OCI-LY3 (cell line): ENCODE data around the gene CABP7.

Experiments
- H2AFZ ChIP-seq: fragments of 200-600, 300-600 bp; shearing (Covaris generic); 2 replicates; pipeline ENCODE4 v1.6.0; 2014; ENCODE audit warnings: antibody characterized with exemption, low read depth, low read length
- H3K27ac ChIP-seq: fragments of 200-600, 300-600 bp; sonication (generic); 2 replicates; pipeline ENCODE4 v1.5.1; 2014; ENCODE audit warnings: mild to moderate bottlenecking, low read length, moderate library complexity, mixed read lengths
- H3K27me3 ChIP-seq: fragments of 200-600, 300-600 bp; sonication (generic); 2 replicates; pipeline ENCODE4 v1.6.1; 2014; ENCODE audit warnings: low read depth, low read length, mixed read lengths
- H3K36me3 ChIP-seq: fragments of 200-600, 300-600 bp; sonication (generic); replicated peaks from 2 replicates; pipeline ENCODE3; 2014; ENCODE audit warnings: low read depth, low read length, mixed read lengths
- H3K4me1 ChIP-seq: fragments of 300-600, 200-600 bp; sonication (generic); 2 replicates; pipeline ENCODE4 v1.6.1; 2014; ENCODE audit warnings: low read length, mixed read lengths
- H3K4me2 ChIP-seq: fragments of 200-600, 300-600 bp; sonication (generic); 2 replicates; pipeline ENCODE4 v1.6.1; 2014; ENCODE audit warnings: low read length, mixed read lengths
- H3K4me3 ChIP-seq: fragments of 300-600, 200-600 bp; sonication (generic); 2 replicates; pipeline ENCODE4 v1.5.1; 2014; ENCODE audit warnings: antibody characterized with exemption, mild to moderate bottlenecking, low read length, moderate library complexity
- H3K79me2 ChIP-seq: fragments of 300-600, 200-600 bp; shearing (Covaris generic); 2 replicates; pipeline ENCODE4 v1.6.1; 2014; ENCODE audit warnings: mild to moderate bottlenecking, low read length, mixed read lengths
- H3K9ac ChIP-seq: fragments of 300-600, 200-600 bp; shearing (Covaris generic); 2 replicates; pipeline ENCODE4 v1.6.0; 2014; ENCODE audit warnings: mild to moderate bottlenecking, low read length, moderate library complexity
- H3K9me3 ChIP-seq: fragments of 200-600, 300-600 bp; shearing (Covaris generic); 2 replicates; pipeline ENCODE4 v1.6.1; 2014; ENCODE audit warnings: low read length, mixed read lengths; ENCODE audit not compliant: insufficient read depth
- H4K20me1 ChIP-seq: fragments of 200-600, 300-600 bp; sonication (generic); 2 replicates; pipeline ENCODE4 v1.6.1; 2016; ENCODE audit warnings: low read length, mixed read lengths; ENCODE audit not compliant: insufficient read depth
- EZH2phosphoT487 ChIP-seq: fragments of 200-600 bp; shearing (Covaris generic); IDR thresholded peaks from 2 replicates; pipeline ENCODE4 v1.6.1; 2018; ENCODE audit warnings: antibody characterized with exemption, mixed run types, low read depth
- TF ChIP-seq, protein P1 (sequence below): fragments of 200-600, 300-600 bp; sonication (generic); IDR thresholded peaks from 2 replicates; pipeline ENCODE4 v1.5.1; 2014; ENCODE audit warnings: antibody characterized with exemption, low read length, low read depth

CABP7 gene

DNA sequence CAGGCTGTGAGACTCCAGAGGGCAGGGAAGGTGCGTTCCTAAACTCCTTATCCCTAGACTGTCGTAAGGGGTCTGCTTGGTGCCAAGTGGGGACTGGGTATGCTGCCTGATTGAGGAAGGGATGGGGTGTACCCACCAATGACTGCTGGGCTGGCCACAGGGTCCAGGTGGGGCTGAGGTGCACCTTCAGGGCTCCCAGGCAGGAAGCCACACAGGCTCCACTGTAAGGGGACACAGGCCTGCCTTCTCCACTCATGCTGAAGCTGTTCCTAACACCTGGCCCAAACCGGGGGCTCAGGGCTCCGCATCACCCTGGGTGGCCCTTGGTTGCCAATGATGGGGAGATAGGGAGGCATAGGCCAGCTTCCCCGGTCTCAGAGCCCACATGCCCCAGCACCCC is 20.4 kb downstream of the CABP7 start:
- Histone ChIP-seq H3K27me3 (no peaks in the 10 kb centered on the region), H3K27ac (no peak overlapping the region), H3K9me3 (no peaks in the 10 kb centered on the region), H3K79me2 (no peaks in the 10 kb centered on the region), H4K20me1 (no peaks in the 10 kb centered on the region), H3K4me2 (no peak overlapping the region), H3K9ac (no peak overlapping the region), H3K36me3 (no peaks in the 10 kb centered on the region), H3K4me3 (no peak overlapping the region), H3K4me1 (no peaks in the 10 kb centered on the region), H2AFZ (no peak overlapping the region)
- TF ChIP-seq EZH2phosphoT487: no peak
- TF ChIP-seq, protein P1, sequence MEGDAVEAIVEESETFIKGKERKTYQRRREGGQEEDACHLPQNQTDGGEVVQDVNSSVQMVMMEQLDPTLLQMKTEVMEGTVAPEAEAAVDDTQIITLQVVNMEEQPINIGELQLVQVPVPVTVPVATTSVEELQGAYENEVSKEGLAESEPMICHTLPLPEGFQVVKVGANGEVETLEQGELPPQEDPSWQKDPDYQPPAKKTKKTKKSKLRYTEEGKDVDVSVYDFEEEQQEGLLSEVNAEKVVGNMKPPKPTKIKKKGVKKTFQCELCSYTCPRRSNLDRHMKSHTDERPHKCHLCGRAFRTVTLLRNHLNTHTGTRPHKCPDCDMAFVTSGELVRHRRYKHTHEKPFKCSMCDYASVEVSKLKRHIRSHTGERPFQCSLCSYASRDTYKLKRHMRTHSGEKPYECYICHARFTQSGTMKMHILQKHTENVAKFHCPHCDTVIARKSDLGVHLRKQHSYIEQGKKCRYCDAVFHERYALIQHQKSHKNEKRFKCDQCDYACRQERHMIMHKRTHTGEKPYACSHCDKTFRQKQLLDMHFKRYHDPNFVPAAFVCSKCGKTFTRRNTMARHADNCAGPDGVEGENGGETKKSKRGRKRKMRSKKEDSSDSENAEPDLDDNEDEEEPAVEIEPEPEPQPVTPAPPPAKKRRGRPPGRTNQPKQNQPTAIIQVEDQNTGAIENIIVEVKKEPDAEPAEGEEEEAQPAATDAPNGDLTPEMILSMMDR: no peak

DNA sequence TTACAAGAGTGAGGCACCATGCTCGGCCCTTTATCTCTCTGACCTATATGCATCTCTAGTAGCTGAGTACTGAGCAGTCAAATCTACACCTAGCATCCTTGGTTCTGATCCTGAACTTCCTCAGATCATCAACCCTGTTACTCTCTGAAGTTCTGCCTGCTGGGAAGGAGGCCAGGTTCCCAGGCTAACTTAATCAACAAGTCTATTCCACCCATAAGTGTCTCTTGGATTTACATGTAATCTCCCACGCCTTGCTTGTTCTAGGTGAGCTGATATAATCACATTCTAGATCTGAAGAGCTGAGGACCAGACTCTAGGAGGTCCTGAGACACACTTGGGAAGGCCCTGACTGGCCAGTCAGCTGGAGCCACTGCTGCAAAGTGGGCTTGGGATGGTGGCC is 22.1 kb downstream of the CABP7 start:
- no peaks in the 10 kb centered on the region for H3K4me1 ChIP-seq
- H3K36me3 ChIP-seq: no peaks in the 10 kb centered on the region
- no peak for TF ChIP-seq EZH2phosphoT487
- TF ChIP-seq, protein P1: no peak
- H3K79me2 ChIP-seq: no peaks in the 10 kb centered on the region
- no peak overlapping the region for H3K27ac ChIP-seq
- H3K27me3 ChIP-seq: no peaks in the 10 kb centered on the region
- H3K9ac ChIP-seq: no peak overlapping the region
- no peak overlapping the region for H2AFZ ChIP-seq
- no peaks in the 10 kb centered on the region for H3K9me3 ChIP-seq
- no peaks in the 10 kb centered on the region for H4K20me1 ChIP-seq
- no peak overlapping the region for H3K4me3 ChIP-seq
- no peak overlapping the region for H3K4me2 ChIP-seq

DNA sequence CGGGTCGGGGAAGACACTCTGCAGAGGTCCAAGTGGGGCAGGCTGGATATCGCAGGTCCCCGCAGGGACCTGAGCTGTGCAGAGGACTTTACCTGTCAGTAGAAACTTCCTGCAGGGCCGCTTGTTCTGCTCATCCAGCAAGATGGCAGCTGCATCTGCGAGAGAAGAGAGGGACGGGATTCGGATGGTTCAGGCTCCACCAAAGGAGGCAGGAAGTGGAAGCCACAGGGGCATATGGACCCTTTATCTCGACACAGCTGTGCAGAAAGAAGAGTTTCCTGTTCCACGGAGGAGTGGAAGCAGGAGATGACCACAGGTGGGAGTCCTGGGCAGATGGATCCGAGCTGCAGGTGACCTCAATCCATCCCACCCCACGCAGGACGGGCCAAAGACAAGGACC is 22.5 kb downstream of the CABP7 start:
- Histone ChIP-seq H3K9ac (no peak overlapping the region), H4K20me1 (0 out of 2 replicates have a peak, but pooled peaks cover under 1% of the 10 kb centered on the region), H3K4me1 (no peaks in the 10 kb centered on the region), H3K27ac (no peak overlapping the region), H2AFZ (no peak overlapping the region), H3K79me2 (no peaks in the 10 kb centered on the region), H3K4me2 (no peak overlapping the region), H3K9me3 (no peaks in the 10 kb centered on the region), H3K27me3 (no peaks in the 10 kb centered on the region), H3K36me3 (no peaks in the 10 kb centered on the region), H3K4me3 (no peak overlapping the region)
- no peak for TF ChIP-seq EZH2phosphoT487
- TF ChIP-seq, protein P1: no peak

DNA sequence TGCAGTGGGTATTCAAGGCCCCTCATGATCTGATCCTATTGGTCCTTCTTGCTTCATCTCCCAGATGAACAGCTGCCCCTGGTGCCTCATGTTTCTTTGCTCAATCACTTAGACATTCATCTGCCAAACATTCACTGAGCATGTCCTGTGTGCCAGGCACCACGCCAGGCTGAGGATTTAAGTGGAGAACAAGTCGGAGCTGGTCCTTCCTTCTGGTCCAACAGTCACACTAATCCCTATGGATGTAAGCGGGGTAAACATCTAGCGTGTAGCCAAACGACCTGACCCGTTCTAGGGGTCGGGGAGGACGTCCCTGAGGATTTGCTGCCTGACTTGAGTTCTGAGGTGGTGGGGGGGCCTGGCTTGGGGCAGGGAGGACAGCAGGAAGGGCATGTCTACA is 25.1 kb downstream of the CABP7 start:
- H3K9me3 ChIP-seq: no peaks in the 10 kb centered on the region
- no peak overlapping the region for H3K4me3 ChIP-seq
- TF ChIP-seq, protein P1: no peak
- no peak for TF ChIP-seq EZH2phosphoT487
- H3K4me2 ChIP-seq: no peak overlapping the region
- H3K9ac ChIP-seq: no peak overlapping the region
- no peaks in the 10 kb centered on the region for H3K79me2 ChIP-seq
- peaks cover 4% of the 10 kb centered on the region for H3K36me3 ChIP-seq
- H3K27ac ChIP-seq: no peak overlapping the region
- H3K4me1 ChIP-seq: peaks cover 21% of the 10 kb centered on the region
- no peaks in the 10 kb centered on the region for H3K27me3 ChIP-seq
- no peak overlapping the region for H2AFZ ChIP-seq
- H4K20me1 ChIP-seq: peaks cover 11% of the 10 kb centered on the region; the same call in 1 of the 2 replicates
